Measurements from ENCODE around the gene STXBP5.
"Not testable (repeated sequence)": the region's sequence is repeated elsewhere in the genome, so short reads cannot be mapped to it uniquely, and the experiment has no call there.

STXBP5 gene

DNA sequence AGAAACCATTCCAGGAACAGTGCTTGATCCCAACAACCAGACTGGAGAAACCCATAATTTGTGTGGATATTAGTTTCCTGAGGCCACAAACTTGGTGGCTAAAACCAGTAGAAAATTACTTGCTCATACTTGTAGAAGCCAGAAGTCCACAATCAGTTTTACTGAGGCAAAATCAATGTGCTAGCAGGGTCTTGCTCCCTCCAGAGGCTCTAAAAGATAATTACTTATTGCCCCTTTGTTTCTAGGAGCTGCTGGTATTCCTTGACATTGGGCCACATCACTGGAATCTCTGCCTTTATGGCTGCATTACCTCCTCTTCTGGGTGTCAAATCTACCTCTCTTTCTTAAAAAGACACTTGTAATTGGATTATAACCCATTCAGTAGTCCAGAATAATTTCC lies 162.1 kb downstream of the STXBP5 start:
- DNase-seq (ENCODE audit: extremely low read depth in 1 of 2, low read depth in 1 of 2) = no peak

- DNase-seq (ENCODE audit: extremely low read depth in 1 of 2, low read depth in 1 of 2) = no peak
Observed at GRCh38 chr6:147371325-147371724, 167.1 kb downstream of the STXBP5 start.

DNA sequence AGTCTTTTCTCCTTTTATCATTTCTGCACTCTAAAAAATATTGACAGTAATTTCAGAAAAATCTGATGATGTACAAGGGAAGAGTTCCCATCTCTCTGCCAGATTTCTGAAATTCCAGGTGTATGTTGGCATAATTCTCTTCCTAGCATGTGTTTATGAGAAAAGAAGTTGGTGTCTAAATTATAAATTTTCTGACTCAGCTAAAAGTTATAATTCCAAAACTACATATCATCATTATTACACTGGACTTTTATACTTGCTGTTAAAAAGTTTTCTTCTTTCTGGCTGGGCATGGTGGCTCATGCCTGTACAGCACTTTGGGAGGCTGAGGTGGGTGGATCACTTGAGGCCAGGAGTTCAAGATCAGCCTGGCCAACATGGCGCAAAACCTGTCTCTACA lies 168.6 kb downstream of the STXBP5 start:
- DNase-seq (ENCODE audit: extremely low read depth in 1 of 2, low read depth in 1 of 2) = no peak

GRCh38 chr6:147378819-147379218 lies 174.6 kb downstream of the STXBP5 start:
- DNase-seq (ENCODE audit: extremely low read depth in 1 of 2, low read depth in 1 of 2) = no peak

GRCh38 chr6:147380841-147381240 lies 176.6 kb downstream of the STXBP5 start:
- not testable (repeated sequence) for DNase-seq (ENCODE audit: extremely low read depth in 1 of 2, low read depth in 1 of 2)

- no peak for DNase-seq (ENCODE audit: extremely low read depth in 1 of 2, low read depth in 1 of 2)
Observed at GRCh38 chr6:147381712-147382111, 177.5 kb downstream of the STXBP5 start.

DNA sequence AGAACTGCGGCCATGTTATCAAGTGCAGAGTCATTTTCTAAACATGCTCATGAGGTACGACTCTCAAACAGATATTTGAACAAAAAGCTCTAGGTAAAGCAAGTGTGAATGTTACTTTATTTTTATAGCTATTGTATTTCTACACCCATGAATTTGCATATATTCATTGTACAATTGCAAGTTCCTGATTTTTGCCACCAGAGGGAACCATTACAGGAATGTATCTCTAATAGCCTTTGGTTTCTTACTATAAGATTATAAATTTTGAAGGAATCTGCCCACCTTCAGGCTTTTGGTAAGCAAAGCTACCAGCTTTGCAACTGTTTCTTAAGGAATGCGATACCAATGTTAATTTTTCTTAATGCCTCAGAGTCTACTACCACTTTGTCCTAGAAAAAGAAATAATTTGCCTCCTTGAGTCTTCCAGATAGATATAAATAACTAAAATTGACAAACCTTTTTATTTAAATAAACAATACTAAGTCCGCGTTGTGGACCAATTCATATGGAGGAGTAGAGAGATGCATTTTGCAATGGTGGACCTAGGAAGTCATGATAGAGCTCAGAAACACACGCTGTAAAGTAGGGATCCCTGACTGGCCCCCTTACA lies 178.8 kb downstream of the STXBP5 start:
- no peak for DNase-seq (ENCODE audit: extremely low read depth in 1 of 2, low read depth in 1 of 2)

- DNase-seq (ENCODE audit: extremely low read depth in 1 of 2, low read depth in 1 of 2) = no peak
Observed at GRCh38 chr6:147384029-147384428, 179.8 kb downstream of the STXBP5 start.

- no peak for DNase-seq (ENCODE audit: extremely low read depth in 1 of 2, low read depth in 1 of 2)
Observed at GRCh38 chr6:147384737-147385710, 180.8 kb downstream of the STXBP5 start.

DNA sequence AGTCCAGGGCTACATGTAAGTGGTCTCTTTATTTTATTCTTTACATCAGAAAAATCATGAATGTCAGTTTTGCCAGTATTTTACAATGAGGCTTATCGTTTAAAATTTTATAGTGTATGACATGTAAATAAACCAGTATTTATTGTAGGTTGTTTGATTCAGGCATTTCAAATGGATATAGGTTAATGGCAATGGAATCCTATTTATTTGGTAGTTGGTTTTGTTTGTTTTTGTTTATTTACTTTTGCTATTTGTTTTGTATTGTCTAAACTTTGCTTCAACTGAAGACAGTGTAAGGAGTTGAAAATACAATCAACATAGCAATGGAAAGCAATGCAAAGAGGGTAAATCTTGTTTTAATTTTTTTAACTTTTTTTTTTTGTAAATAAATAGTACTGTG lies 185.2 kb downstream of the STXBP5 start:
- DNase-seq (ENCODE audit: extremely low read depth in 1 of 2, low read depth in 1 of 2) = no peak

GRCh38 chr6:147390909-147391536 lies 186.8 kb downstream of the STXBP5 start:
- no peak for DNase-seq (ENCODE audit: extremely low read depth in 1 of 2, low read depth in 1 of 2)

- DNase-seq (ENCODE audit: extremely low read depth in 1 of 2, low read depth in 1 of 2) = no peak
Observed at GRCh38 chr6:147392917-147393625, 188.9 kb downstream of the STXBP5 start.

DNA sequence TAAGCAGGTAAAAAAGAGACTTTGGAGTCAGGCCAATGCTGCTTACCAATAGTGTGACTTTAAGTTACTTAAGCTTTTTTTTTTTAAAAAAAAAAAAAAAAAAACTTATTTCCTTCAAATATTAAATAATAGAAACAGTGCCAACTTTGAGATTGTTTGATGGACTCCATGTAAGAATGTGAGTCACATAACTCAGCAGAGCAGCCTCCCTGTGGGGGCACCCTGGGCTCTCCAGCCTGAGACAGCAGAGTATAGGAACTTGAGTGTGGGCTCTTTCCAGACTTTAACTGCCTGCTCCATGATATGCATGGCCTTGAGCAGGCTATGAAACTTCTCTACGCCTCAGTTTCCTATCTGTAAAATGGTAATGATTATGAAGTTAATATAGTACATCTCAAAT lies 190.9 kb downstream of the STXBP5 start:
- no peak for DNase-seq (ENCODE audit: extremely low read depth in 1 of 2, low read depth in 1 of 2)

- DNase-seq (ENCODE audit: extremely low read depth in 1 of 2, low read depth in 1 of 2) = no peak
Observed at GRCh38 chr6:147397306-147397705, 193.1 kb downstream of the STXBP5 start.

DNA sequence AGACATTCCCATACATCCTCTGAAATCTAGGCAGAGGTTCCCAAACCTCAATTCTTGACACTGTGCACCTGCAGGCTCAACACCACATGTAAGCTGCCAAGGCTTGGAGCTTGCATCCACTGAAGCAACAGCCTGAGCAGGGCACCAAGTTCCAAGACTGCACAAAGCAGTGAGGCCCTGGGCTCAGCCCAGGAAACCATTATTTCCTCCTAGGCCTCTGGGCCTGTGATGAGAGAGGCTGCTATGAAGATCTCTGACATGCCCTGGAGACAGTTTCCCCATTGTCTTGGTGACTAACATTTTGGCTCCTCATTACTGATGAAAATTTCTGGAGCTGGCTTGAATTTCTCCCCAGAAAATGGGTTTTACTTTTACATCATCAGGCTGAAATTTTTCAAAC lies 196.8 kb downstream of the STXBP5 start:
- no peak for DNase-seq (ENCODE audit: extremely low read depth in 1 of 2, low read depth in 1 of 2)

DNA sequence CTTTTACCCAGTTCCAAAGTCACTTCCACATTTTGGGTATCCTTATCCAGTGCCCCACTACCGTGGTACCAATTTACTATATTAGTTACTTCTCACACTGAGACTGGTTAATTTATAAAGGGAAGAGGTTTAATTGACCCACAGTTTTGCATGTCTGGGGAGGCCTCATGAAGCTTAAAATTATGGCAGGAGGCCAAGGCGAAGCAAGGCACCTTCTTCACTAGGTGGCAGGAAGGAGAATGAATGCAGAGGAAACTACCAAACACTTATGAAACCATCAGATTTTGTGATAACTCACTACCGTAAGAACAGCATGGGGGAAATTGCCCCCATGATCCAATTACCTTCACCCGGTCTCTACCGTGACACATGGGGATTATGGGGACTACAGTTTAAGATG lies 197.6 kb downstream of the STXBP5 start:
- DNase-seq (ENCODE audit: extremely low read depth in 1 of 2, low read depth in 1 of 2) = no peak

- no peak for DNase-seq (ENCODE audit: extremely low read depth in 1 of 2, low read depth in 1 of 2)
Observed at GRCh38 chr6:147406783-147407182, 202.6 kb downstream of the STXBP5 start.

- DNase-seq (ENCODE audit: extremely low read depth in 1 of 2, low read depth in 1 of 2) = no peak
Observed at GRCh38 chr6:147407571-147407970, 203.4 kb downstream of the STXBP5 start.

- DNase-seq (ENCODE audit: extremely low read depth in 1 of 2, low read depth in 1 of 2) = no peak
Observed at GRCh38 chr6:147416622-147417021, 212.4 kb downstream of the STXBP5 start.

- DNase-seq (ENCODE audit: extremely low read depth in 1 of 2, low read depth in 1 of 2) = no peak
Observed at GRCh38 chr6:147417954-147418353, 213.7 kb downstream of the STXBP5 start.

DNA sequence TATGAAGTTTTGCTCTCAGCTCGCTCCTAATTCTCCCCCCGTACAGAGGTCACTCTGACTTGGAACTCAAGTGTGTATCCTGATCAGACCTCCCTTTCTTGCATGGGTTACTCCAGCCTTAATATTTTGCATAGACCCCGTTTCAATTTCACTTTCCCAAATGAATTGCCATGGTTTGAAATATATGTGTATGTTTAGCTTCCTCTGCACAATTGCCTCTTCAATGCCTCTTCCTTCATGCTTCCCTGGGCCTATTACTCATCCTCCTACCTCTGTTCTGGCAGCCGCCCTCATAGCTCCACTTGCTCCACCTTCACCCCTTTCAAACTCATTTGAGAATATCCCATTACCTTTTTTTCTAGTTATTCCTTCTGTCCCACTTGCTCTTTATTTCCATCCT lies 214.3 kb downstream of the STXBP5 start:
- no peak for DNase-seq (ENCODE audit: extremely low read depth in 1 of 2, low read depth in 1 of 2)

Measured in activated CD8-positive, alpha-beta memory T cell treated with anti-CD3 and anti-CD28 coated beads for 1 hour (primary cell).